K562 (cell line): Measurements from ENCODE around the gene PCSK7. TPM values are rescaled to one million over a fixed set of nuclear protein-coding genes. Genes with fewer than 3 reads are reported as not detected.

ENCODE experiments used
- BHLHE40 ChIP-seq: IDR thresholded peaks from 2 replicates; pipeline ENCODE4 v1.6.1; 2011; ENCODE audit warnings: low read length, improper control_type of control experiment
- CHD2 ChIP-seq: IDR thresholded peaks from 2 replicates; pipeline ENCODE4 v1.6.1; 2011; ENCODE audit warnings: low read depth, low read length
- FOXM1 ChIP-seq, 2 experiments: fragments of 450-650 bp in 1 of 2; sonication (generic) in 1 of 2; formaldehyde crosslinking in 1 of 2; IDR thresholded peaks; 2 replicates each; pipeline versions ENCODE4 v1.6.1 to v1.9.0; 2017 to 2022; ENCODE audit warnings: low read depth in 2 of 2, mild to moderate bottlenecking in 2 of 2, missing genetic modification reagents in 1 of 2, moderate library complexity in 1 of 2
- HDAC8 ChIP-seq: fragments of 450-650 bp; IDR thresholded peaks from 2 replicates; pipeline ENCODE4 v1.6.1; 2016; ENCODE audit warnings: mild to moderate bottlenecking, missing genetic modification characterization, moderate library complexity, missing compliant biosample characterization
- HMG20B ChIP-seq: fragments of 250-450 bp; sonication (Bioruptor Pico); IDR thresholded peaks from 2 replicates; pipeline ENCODE4 v1.5.0; 2021; ENCODE audit warnings: mild to moderate bottlenecking
- HMGN3 ChIP-seq: IDR thresholded peaks from 2 replicates; pipeline ENCODE4 v1.6.1; 2011; ENCODE audit warnings: borderline replicate concordance, low read depth, mild to moderate bottlenecking, mixed read lengths, low read length; ENCODE audit not compliant: insufficient read length; ENCODE audit errors: extremely low read depth
- NEUROD1 ChIP-seq: fragments of 150-350 bp; IDR thresholded peaks from 2 replicates; pipeline ENCODE4 v1.6.1; 2014; ENCODE audit warnings: borderline replicate concordance, low read length, low read depth; ENCODE audit not compliant: partially characterized antibody
- POLR2A ChIP-seq: fragments of 450-650 bp; conservative IDR thresholded peaks from 2 replicates; pipeline ENCODE4 v1.6.1; 2016
- RAD21 ChIP-seq, 2 experiments: fragments of 250-450 bp in 1 of 2; fragments of 450-650 bp in 1 of 2; sonication (Bioruptor Pico) in 1 of 2; formaldehyde crosslinking in 1 of 2; IDR thresholded peaks in 1 of 2; conservative IDR thresholded peaks in 1 of 2; 2 replicates each; pipeline versions ENCODE4 v1.4.0 to v1.8.0; 2020 to 2022; ENCODE audit warnings: mild to moderate bottlenecking in 2 of 2, moderate library complexity in 1 of 2
- RBBP5 ChIP-seq: fragments of 200-600 bp; sonication (generic); IDR thresholded peaks from 2 replicates; pipeline ENCODE4 v1.6.1; 2012; ENCODE audit warnings: borderline replicate concordance, mild to moderate bottlenecking, low read length, control low read depth, inconsistent platforms; ENCODE audit not compliant: insufficient read depth, poor library complexity, severe bottlenecking
- RBFOX2 ChIP-seq: fragments of 200-400 bp; formaldehyde crosslinking; IDR thresholded peaks from 2 replicates; pipeline ENCODE4 v1.6.1; 2017; ENCODE audit warnings: low read depth, mild to moderate bottlenecking, low read length, moderate library complexity
- SMARCA5 ChIP-seq: fragments of 450-650 bp; IDR thresholded peaks from 2 replicates; pipeline ENCODE4 v1.6.1; 2016
- SMC3 ChIP-seq: conservative IDR thresholded peaks from 2 replicates; pipeline ENCODE4 v1.6.1; 2011; ENCODE audit warnings: low read depth, low read length, improper control_type of control experiment; ENCODE audit not compliant: insufficient read depth
- TBL1XR1 ChIP-seq, 2 experiments: IDR thresholded peaks; 2 replicates each; pipeline ENCODE4 v1.6.1; 2012; ENCODE audit warnings: improper control_type of control experiment in 2 of 2, low read length in 2 of 2, mild to moderate bottlenecking in 1 of 2
- USF2 ChIP-seq: sonication (generic); formaldehyde crosslinking; IDR thresholded peaks from 2 replicates; pipeline ENCODE4 v1.5.0; 2020; ENCODE audit warnings: missing genetic modification reagents
- ZNF197 ChIP-seq: fragments of 200-800 bp; sonication (Bioruptor generic); IDR thresholded peaks from 2 replicates; pipeline ENCODE4 v1.6.1; 2016; ENCODE audit warnings: low read depth, missing genetic modification characterization, missing compliant biosample characterization
- ZNF212 ChIP-seq: fragments of 450-650 bp; formaldehyde crosslinking; IDR thresholded peaks from 2 replicates; pipeline ENCODE4 v1.4.0; 2020; ENCODE audit warnings: mild to moderate bottlenecking
- ZNF780A ChIP-seq: fragments of 250-450 bp; sonication (Bioruptor Pico); IDR thresholded peaks from 2 replicates; pipeline ENCODE4 v1.5.0; 2021; ENCODE audit warnings: mild to moderate bottlenecking
- polyA plus RNA-seq, 8 experiments: library from polyadenylated mRNA; depleted of rRNA in 4 of 8; stranded (reverse) in 5 of 8; unstranded in 3 of 8; fragments of >200 nt; fragmentation: Nextera tagmentation in 2 of 8; fragmentation: Illumina TruSeq in 1 of 8; extraction: Ambion mirVana in 2 of 8; extraction: Trizol in 1 of 8; gene quantifications; 2 replicates each; pipeline versions ENCODE4 v1.2.1 to v1.2.3, GENCODE V29; 2011 to 2014; ENCODE audit warnings: inconsistent platforms in 1 of 8, missing spikeins in 1 of 8
- total RNA-seq, 7 experiments: library from RNA; depleted of rRNA in 6 of 7; stranded (reverse); fragments of >200 nt in 6 of 7; fragmentation: Illumina TruSeq in 2 of 7; extraction: Trizol in 2 of 7; gene quantifications; 2 replicates each; pipeline versions ENCODE4 v1.2.1 to v1.2.3, GENCODE V29; 2011 to 2021; ENCODE audit warnings: low replicate concordance in 1 of 7
- TF ChIP-seq, protein P1 (sequence below): fragments of 450-650 bp; formaldehyde crosslinking; IDR thresholded peaks from 2 replicates; pipeline ENCODE4 v1.4.0; 2020; ENCODE audit warnings: mild to moderate bottlenecking, moderate library complexity
- TF ChIP-seq, protein P2 (sequence below): sonication (generic); formaldehyde crosslinking; IDR thresholded peaks from 2 replicates; pipeline ENCODE4 v1.8.0; 2022; ENCODE audit warnings: mild to moderate bottlenecking, missing genetic modification reagents, borderline replicate concordance
- TF ChIP-seq, protein P3 (sequence below): fragments of 200-800 bp; sonication (Bioruptor generic); IDR thresholded peaks from 2 replicates; pipeline ENCODE4 v1.6.1; 2017; ENCODE audit warnings: missing genetic modification characterization, missing compliant biosample characterization

PCSK7 gene
- total and polyA plus RNA-seq, 9 of the 15 experiments (the other 6 are each of a cell fraction or from before 2014, with no cell fraction given), result 3.1 to 29.2 (median 15.6) TPM

GRCh38 chr11:117226388-117227385, 5.2 kb downstream of the PCSK7 start (continued):
- TF ChIP-seq RBBP5 (no peak), ZNF780A (CRISPR knock-in tag) (no peak), ZNF197 (no peak), HMG20B (no peak), USF2 (CRISPR knock-in tag) (no peak), NEUROD1 (no peak), SMARCA5 (no peak), HDAC8 (no peak), POLR2A (no peak), RAD21 (CRISPR knock-in tag; conservative IDR thresholded peaks at IDR 0.05 in 1 of 2, IDR thresholded peaks at IDR 0.05 in 1 of 2) (peak; percentile 81 to 88), FOXM1 (IDR thresholded peaks at IDR 0.05; ENCODE audit: low read depth) (no peak), FOXM1 (CRISPR knock-in tag; IDR thresholded peaks at IDR 0.05; ENCODE audit: low read depth) (no peak), CHD2 (no peak), ZNF212 (CRISPR knock-in tag) (no peak), TBL1XR1 (IDR thresholded peaks at IDR 0.05; ENCODE audit: low read length in 2 of 2) (no peak), SMC3 (peak; percentile 46), RBFOX2 (peak; percentile 25; the same call in 1 of the 2 replicates), HMGN3 (no peak), BHLHE40 (no peak)
- TF ChIP-seq, protein P1, sequence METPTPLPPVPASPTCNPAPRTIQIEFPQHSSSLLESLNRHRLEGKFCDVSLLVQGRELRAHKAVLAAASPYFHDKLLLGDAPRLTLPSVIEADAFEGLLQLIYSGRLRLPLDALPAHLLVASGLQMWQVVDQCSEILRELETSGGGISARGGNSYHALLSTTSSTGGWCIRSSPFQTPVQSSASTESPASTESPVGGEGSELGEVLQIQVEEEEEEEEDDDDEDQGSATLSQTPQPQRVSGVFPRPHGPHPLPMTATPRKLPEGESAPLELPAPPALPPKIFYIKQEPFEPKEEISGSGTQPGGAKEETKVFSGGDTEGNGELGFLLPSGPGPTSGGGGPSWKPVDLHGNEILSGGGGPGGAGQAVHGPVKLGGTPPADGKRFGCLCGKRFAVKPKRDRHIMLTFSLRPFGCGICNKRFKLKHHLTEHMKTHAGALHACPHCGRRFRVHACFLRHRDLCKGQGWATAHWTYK (CRISPR knock-in tag), result no peak
- TF ChIP-seq, protein P2, sequence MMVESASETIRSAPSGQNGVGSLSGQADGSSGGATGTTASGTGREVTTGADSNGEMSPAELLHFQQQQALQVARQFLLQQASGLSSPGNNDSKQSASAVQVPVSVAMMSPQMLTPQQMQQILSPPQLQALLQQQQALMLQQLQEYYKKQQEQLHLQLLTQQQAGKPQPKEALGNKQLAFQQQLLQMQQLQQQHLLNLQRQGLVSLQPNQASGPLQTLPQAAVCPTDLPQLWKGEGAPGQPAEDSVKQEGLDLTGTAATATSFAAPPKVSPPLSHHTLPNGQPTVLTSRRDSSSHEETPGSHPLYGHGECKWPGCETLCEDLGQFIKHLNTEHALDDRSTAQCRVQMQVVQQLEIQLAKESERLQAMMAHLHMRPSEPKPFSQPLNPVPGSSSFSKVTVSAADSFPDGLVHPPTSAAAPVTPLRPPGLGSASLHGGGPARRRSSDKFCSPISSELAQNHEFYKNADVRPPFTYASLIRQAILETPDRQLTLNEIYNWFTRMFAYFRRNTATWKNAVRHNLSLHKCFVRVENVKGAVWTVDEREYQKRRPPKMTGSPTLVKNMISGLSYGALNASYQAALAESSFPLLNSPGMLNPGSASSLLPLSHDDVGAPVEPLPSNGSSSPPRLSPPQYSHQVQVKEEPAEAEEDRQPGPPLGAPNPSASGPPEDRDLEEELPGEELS (CRISPR knock-in tag), result no peak
- TF ChIP-seq, protein P3, sequence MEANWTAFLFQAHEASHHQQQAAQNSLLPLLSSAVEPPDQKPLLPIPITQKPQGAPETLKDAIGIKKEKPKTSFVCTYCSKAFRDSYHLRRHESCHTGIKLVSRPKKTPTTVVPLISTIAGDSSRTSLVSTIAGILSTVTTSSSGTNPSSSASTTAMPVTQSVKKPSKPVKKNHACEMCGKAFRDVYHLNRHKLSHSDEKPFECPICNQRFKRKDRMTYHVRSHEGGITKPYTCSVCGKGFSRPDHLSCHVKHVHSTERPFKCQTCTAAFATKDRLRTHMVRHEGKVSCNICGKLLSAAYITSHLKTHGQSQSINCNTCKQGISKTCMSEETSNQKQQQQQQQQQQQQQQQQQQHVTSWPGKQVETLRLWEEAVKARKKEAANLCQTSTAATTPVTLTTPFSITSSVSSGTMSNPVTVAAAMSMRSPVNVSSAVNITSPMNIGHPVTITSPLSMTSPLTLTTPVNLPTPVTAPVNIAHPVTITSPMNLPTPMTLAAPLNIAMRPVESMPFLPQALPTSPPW (CRISPR knock-in tag), result no peak
